Astrocyte of the hippocampus (primary cell): ENCODE data around the gene ACAD9.

Source experiments
- DNase-seq: peaks from one replicate; pipeline ENCODE4 v3.0.0; 2011; ENCODE audit warnings: low read depth, low spot score

Gene ACAD9

DNA sequence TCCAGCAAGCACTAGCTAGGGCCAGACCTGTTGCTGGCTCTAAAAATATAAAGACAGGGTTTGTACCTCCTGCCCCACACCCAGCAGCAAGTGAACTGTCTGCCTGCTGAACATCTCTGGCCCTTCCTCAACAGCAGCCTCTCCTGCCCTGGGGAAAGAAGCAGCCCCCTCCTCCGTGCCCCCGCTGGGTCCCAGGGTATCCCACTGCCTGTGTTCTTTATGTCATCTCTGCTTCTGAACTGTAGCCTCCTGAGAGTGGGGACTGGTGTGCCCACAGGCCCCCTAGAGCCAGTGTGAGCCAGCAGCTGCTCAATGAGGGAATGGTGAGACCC lies 54.5 kb downstream of the ACAD9 start:
- no peak for DNase-seq

DNA sequence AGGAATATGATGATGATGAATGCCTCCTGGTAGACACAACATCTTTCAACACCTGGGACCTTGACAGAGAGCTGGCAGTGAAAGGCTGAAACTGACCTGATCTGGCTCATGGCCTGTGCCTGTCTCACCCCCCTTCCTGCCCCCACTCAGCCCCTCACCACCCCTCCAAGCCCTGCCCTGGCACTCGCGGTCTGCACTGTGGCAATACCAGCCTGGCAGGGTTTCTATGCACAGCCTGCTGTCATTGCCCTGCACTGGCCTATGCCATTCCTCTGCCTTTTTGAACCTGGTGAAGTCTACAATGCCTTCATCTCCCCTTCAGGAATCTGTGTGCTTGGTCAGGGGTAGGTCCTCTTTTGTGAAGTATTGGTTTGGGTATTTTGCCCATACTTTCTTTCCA lies 56.5 kb downstream of the ACAD9 start:
- no peak for DNase-seq

DNA sequence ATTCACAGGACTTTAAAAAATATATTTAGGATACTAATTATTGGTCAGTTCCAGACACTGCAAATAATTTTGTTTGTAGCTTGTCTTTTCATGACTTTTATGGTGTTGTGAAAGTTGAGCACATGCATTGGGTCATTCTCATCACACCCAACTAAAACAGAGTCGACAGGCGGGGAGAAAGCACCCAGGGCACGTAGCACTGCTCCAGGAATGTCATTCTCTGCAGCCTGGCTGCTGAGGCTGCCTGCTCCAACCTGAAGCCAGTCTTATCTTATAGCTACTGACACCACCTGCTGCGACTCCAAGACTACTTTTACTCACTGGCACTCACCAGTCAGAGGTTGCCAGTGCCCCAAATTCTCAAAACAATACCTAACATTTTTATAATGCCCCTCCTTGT lies 56.9 kb downstream of the ACAD9 start:
- DNase-seq, result no peak

DNA sequence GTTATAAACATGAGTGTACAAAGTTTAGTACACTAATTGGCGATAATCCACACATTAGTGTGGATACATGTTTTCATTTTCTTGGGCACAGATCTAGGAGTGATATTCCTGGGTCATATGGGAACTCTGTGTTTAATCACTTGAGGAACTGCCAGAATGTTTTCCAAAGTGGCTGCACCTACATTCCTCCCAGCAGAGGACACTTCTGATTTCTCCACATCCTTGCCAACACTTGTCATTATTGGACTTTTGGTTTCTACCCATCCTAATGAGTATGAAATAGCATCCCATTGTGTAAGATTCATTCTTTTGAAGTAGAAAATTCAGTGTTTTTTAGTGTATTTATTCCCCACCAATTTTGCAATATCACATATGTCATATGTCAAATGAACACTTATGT lies 60.8 kb downstream of the ACAD9 start:
- DNase-seq, result no peak

DNA sequence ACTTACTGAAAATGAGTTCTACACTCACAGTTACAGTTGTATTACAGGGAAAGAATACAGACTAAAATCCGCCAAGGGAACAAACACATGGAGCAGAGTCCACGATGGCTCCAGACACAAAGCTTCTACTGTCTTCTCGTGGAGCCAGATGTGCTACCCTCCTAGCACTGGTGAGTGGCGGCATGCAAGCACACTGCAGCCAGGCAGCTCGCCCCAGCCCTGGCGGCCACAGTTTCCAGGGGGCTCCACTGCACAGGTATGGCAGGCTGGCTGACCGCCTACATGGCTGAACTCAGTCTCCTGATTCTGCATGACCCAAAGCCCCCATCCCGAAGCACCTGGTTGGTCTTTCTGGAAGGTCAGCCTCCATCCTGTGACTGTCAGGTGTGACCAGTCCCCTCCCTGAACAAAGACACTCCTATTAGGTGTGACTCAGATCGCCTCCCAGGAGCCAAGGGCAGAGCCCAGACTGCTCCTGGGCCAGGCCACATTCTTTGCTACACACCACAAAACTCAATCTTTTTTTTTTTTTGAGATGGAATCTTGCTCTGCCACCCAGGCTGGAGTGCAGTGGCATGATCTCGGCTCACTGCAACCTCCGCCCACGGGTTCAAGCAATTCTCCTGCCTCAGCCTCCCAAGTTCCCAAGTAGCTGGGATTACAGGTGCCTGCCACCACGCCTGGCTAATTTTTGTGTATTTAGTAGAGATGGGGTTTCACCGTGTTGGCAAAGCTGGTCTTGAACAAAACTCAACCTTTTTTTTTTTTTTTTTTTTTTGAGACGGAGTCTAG lies 62.9 kb downstream of the ACAD9 start:
- DNase-seq, result peak; percentile 20

GRCh38 chr3:128945041-128945877 lies 65.8 kb downstream of the ACAD9 start:
- no peak for DNase-seq

- DNase-seq, result no peak
These were observed 66.4 kb downstream of the ACAD9 start for GRCh38 chr3:128945878-128946175.

- DNase-seq, result peak; percentile 82
These were observed 67.0 kb downstream of the ACAD9 start for GRCh38 chr3:128946411-128946810.

DNA sequence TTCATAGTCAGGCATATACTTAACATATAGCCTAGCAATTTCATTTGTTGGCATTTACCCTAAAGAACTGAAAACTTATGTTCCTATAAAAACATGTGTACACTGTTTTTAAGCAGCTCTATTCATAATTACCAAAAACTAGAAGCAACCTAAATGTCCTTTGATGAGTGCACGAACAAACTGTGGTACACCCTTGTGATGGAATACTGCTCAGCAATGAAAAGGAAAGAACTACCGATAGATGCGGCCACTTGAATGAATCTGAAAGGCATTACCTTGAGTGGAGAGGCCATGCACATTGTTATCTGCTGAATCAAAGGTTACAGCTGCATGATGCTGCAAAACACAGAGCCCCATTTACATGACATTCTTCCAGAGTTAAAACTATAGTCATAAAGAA lies 69.7 kb downstream of the ACAD9 start:
- DNase-seq, result no peak

- peak; percentile 45 for DNase-seq
These were observed 71.0 kb downstream of the ACAD9 start for GRCh38 chr3:128950223-128950938.

DNA sequence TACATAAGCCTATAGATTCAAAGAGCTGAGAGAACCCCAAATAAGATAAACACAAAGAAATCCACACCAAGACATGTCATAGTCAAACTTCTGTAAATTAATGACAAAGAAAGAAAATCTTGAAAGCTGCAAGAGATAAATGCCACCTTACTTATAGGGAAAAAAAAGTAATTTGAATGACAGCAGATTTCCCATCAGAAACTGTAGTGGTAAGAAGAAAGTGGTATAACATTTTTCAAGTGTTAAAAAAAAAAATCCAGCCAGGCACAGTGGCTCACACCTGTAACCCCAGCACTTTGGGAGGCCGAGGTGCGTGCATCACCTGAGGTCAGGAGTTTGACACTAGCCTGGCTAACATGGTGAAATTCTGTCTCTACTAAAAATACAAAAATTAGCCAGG lies 77.0 kb downstream of the ACAD9 start:
- DNase-seq, result no peak
